Activated CD4-positive, CD25-positive, alpha-beta regulatory T cell treated with anti-CD3 and anti-CD28 coated beads, Interleukin-2, amount 50 U/mL, for 72 hours (primary cell): ENCODE results near the gene GAP43.

ENCODE experiments used
- DNase-seq: peaks from one replicate; pipeline ENCODE4 v3.0.0; 2021

The GAP43 gene

GRCh38 chr3:115768661-115769060 is 145.4 kb downstream of the GAP43 start:
- no peak for DNase-seq
